HEK293T (cell line): ENCODE data around the gene CBX6.

Source experiments
- SUZ12 ChIP-seq: fragments of 450-650 bp; IDR thresholded peaks from 2 replicates; pipeline ENCODE4 v1.6.1; 2016; ENCODE audit warnings: mild to moderate bottlenecking
- TARDBP ChIP-seq: fragments of 450-650 bp; IDR thresholded peaks from 2 replicates; pipeline ENCODE4 v1.6.1; 2016

DNA sequence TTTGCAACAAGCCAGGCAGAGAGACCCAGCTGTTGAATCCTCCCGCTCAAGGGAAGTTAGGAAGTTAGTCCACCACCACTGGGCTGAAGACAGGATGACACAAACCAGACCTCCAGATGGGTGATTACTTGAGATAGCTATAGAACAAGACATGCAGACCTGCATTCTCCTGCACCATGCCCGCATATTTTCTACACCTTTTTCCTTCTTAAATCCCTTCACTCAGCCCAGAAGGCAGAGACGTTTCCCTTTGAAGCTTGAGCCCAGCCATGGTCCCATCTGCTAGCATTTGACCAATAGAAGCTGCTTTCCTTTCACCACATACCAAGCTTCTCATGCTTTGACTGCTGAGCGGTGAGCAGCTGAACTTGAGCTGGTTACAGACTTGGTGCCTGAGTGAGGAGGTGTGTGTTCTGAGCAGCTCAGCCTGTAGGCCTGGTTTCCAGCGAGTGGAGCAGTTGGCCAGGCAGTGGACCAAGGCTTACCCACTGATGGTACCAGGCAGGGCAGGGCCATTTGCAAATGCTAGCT lies 29.2 kb upstream of the CBX6 start:
- TF ChIP-seq TARDBP (no peak), SUZ12 (no peak)
